ENCODE measurements around the gene GLYAT.

Gene GLYAT

DNA sequence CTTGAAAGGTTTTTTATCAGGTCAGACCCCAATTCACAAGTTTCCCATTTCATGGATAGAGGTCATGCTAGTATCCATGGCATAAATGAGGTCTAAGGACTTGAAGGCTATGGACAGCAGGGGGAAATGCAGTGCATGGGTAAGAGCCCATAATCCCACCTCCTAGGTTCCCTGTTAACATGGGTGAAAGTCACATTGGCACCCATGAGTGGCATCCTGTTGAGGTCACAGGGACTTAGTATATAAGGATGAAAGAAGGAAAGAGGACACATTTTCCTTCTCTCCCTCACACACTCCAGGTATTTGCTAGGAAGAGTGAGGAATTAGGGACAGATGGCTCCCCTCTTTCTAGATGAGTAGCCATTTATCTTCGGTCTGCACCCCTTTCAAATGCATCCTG lies 9.4 kb upstream of the GLYAT start:
- Histone ChIP-seq H3K23ac (ENCODE audit: low read length) (no peak overlapping the region), H2AK5ac (ENCODE audit: low read length) (no peak overlapping the region), H4K8ac (ENCODE audit: low read depth, low read length) (no peak overlapping the region), H4K5ac (ENCODE audit: low read length) (no peak overlapping the region), H3K27ac (ENCODE audit: low read depth, low read length) (no peak overlapping the region), H3K18ac (ENCODE audit: low read length) (no peak overlapping the region), H2BK5ac (ENCODE audit: low read length) (no peak overlapping the region), H3K4me2 (ENCODE audit: low read length) (no peak overlapping the region), H3K36me3 (ENCODE audit: control insufficient read depth, insufficient read depth, low read length) (no peaks in the 10 kb centered on the region), H3K9ac (ENCODE audit: low read length) (no peak overlapping the region), H3K4me3 (ENCODE audit: low read length) (no peak overlapping the region), H3K4me1 (ENCODE audit: control insufficient read depth, low read depth, low read length) (no peaks in the 10 kb centered on the region), H3K79me2 (ENCODE audit: control insufficient read depth, insufficient read depth, low read length) (no peaks in the 10 kb centered on the region), H3K56ac (ENCODE audit: low read length) (no peak overlapping the region), H2BK15ac (replicated peaks; ENCODE audit: low read depth) (no peak overlapping the region), H3K27me3 (ENCODE audit: insufficient read depth, low read length, poor library complexity) (no peaks in the 10 kb centered on the region), H2BK120ac (ENCODE audit: low read depth, low read length) (no peak overlapping the region), H3K4ac (ENCODE audit: low read depth, low read length) (no peak overlapping the region), H3K79me1 (ENCODE audit: low read length) (no peaks in the 10 kb centered on the region)
- no CpG with 5 or more reads among the region's 1 CpG for WGBS (ENCODE audit: extremely low coverage, insufficient coverage, low lambda C conversion rate)
- no peak for DNase-seq

- no peaks in the 10 kb centered on the region for H3K4me1 ChIP-seq (ENCODE audit: control insufficient read depth, low read depth, low read length)
- no peak overlapping the region for H3K23ac ChIP-seq (ENCODE audit: low read length)
- no peak overlapping the region for H2BK120ac ChIP-seq (ENCODE audit: low read depth, low read length)
- H2BK15ac ChIP-seq (replicated peaks; ENCODE audit: low read depth) = no peak overlapping the region
- no peak overlapping the region for H3K9ac ChIP-seq (ENCODE audit: low read length)
- no peaks in the 10 kb centered on the region for H3K27me3 ChIP-seq (ENCODE audit: insufficient read depth, low read length, poor library complexity)
- H3K4me3 ChIP-seq (ENCODE audit: low read length) = no peak overlapping the region
- H2AK5ac ChIP-seq (ENCODE audit: low read length) = no peak overlapping the region
- no peak overlapping the region for H3K4me2 ChIP-seq (ENCODE audit: low read length)
- H3K79me1 ChIP-seq (ENCODE audit: low read length) = no peaks in the 10 kb centered on the region
- no peak overlapping the region for H3K56ac ChIP-seq (ENCODE audit: low read length)
- no CpG with 5 or more reads among the region's 4 CpGs for WGBS (ENCODE audit: extremely low coverage, insufficient coverage, low lambda C conversion rate)
- no peak overlapping the region for H4K8ac ChIP-seq (ENCODE audit: low read depth, low read length)
- no peaks in the 10 kb centered on the region for H3K79me2 ChIP-seq (ENCODE audit: control insufficient read depth, insufficient read depth, low read length)
- no peak overlapping the region for H3K18ac ChIP-seq (ENCODE audit: low read length)
- no peak overlapping the region for H3K4ac ChIP-seq (ENCODE audit: low read depth, low read length)
- H2BK5ac ChIP-seq (ENCODE audit: low read length) = no peak overlapping the region
- H4K5ac ChIP-seq (ENCODE audit: low read length) = no peak overlapping the region
- no peak for DNase-seq
- no peaks in the 10 kb centered on the region for H3K36me3 ChIP-seq (ENCODE audit: control insufficient read depth, insufficient read depth, low read length)
- H3K27ac ChIP-seq (ENCODE audit: low read depth, low read length) = peak overlapping the region; percentile 66
Measured at GRCh38 chr11:58740447-58740846, 8.7 kb upstream of the GLYAT start.

- H3K36me3 ChIP-seq (ENCODE audit: control insufficient read depth, insufficient read depth, low read length) = no peaks in the 10 kb centered on the region
- no peak overlapping the region for H2BK120ac ChIP-seq (ENCODE audit: low read depth, low read length)
- no peak overlapping the region for H3K4ac ChIP-seq (ENCODE audit: low read depth, low read length)
- no peak overlapping the region for H4K8ac ChIP-seq (ENCODE audit: low read depth, low read length)
- H2BK5ac ChIP-seq (ENCODE audit: low read length) = no peak overlapping the region
- no CpG with 5 or more reads among the region's 3 CpGs for WGBS (ENCODE audit: extremely low coverage, insufficient coverage, low lambda C conversion rate)
- H3K79me1 ChIP-seq (ENCODE audit: low read length) = no peaks in the 10 kb centered on the region
- H3K4me3 ChIP-seq (ENCODE audit: low read length) = no peak overlapping the region
- no peak overlapping the region for H3K23ac ChIP-seq (ENCODE audit: low read length)
- H3K18ac ChIP-seq (ENCODE audit: low read length) = no peak overlapping the region
- no peak overlapping the region for H3K4me2 ChIP-seq (ENCODE audit: low read length)
- H3K4me1 ChIP-seq (ENCODE audit: control insufficient read depth, low read depth, low read length) = no peaks in the 10 kb centered on the region
- no peaks in the 10 kb centered on the region for H3K79me2 ChIP-seq (ENCODE audit: control insufficient read depth, insufficient read depth, low read length)
- H2BK15ac ChIP-seq (replicated peaks; ENCODE audit: low read depth) = no peak overlapping the region
- no peak overlapping the region for H3K9ac ChIP-seq (ENCODE audit: low read length)
- peak overlapping the region; percentile 66 for H3K27ac ChIP-seq (ENCODE audit: low read depth, low read length)
- H2AK5ac ChIP-seq (ENCODE audit: low read length) = no peak overlapping the region
- peak; percentile 57 for DNase-seq
- H3K27me3 ChIP-seq (ENCODE audit: insufficient read depth, low read length, poor library complexity) = no peaks in the 10 kb centered on the region
- no peak overlapping the region for H3K56ac ChIP-seq (ENCODE audit: low read length)
- H4K5ac ChIP-seq (ENCODE audit: low read length) = no peak overlapping the region
Measured at GRCh38 chr11:58739725-58740430, 8.1 kb upstream of the GLYAT start.

- Histone ChIP-seq H3K79me2 (ENCODE audit: control insufficient read depth, insufficient read depth, low read length) (no peaks in the 10 kb centered on the region), H3K56ac (ENCODE audit: low read length) (no peak overlapping the region), H2BK120ac (ENCODE audit: low read depth, low read length) (no peak overlapping the region), H2BK15ac (replicated peaks; ENCODE audit: low read depth) (no peak overlapping the region), H3K4me1 (ENCODE audit: control insufficient read depth, low read depth, low read length) (no peaks in the 10 kb centered on the region), H4K5ac (ENCODE audit: low read length) (no peak overlapping the region), H3K9ac (ENCODE audit: low read length) (no peak overlapping the region), H2AK5ac (ENCODE audit: low read length) (no peak overlapping the region), H3K4me2 (ENCODE audit: low read length) (no peak overlapping the region), H3K23ac (ENCODE audit: low read length) (no peak overlapping the region), H3K18ac (ENCODE audit: low read length) (no peak overlapping the region), H2BK5ac (ENCODE audit: low read length) (no peak overlapping the region), H3K27ac (ENCODE audit: low read depth, low read length) (no peak overlapping the region), H3K79me1 (ENCODE audit: low read length) (no peaks in the 10 kb centered on the region), H3K4me3 (ENCODE audit: low read length) (no peak overlapping the region), H4K8ac (ENCODE audit: low read depth, low read length) (no peak overlapping the region), H3K4ac (ENCODE audit: low read depth, low read length) (no peak overlapping the region), H3K36me3 (ENCODE audit: control insufficient read depth, insufficient read depth, low read length) (no peaks in the 10 kb centered on the region), H3K27me3 (ENCODE audit: insufficient read depth, low read length, poor library complexity) (no peaks in the 10 kb centered on the region)
- DNase-seq = no peak
- no CpG with 5 or more reads among the region's 4 CpGs for WGBS (ENCODE audit: extremely low coverage, insufficient coverage, low lambda C conversion rate)
Measured at GRCh38 chr11:58734681-58735490, 3.1 kb upstream of the GLYAT start.

- H3K4me2 ChIP-seq (ENCODE audit: low read length) = no peak overlapping the region
- H2BK5ac ChIP-seq (ENCODE audit: low read length) = no peak overlapping the region
- no peak overlapping the region for H4K8ac ChIP-seq (ENCODE audit: low read depth, low read length)
- no peak overlapping the region for H3K9ac ChIP-seq (ENCODE audit: low read length)
- H3K27ac ChIP-seq (ENCODE audit: low read depth, low read length) = no peak overlapping the region
- no peaks in the 10 kb centered on the region for H3K4me1 ChIP-seq (ENCODE audit: control insufficient read depth, low read depth, low read length)
- no peak overlapping the region for H3K18ac ChIP-seq (ENCODE audit: low read length)
- no peak overlapping the region for H3K23ac ChIP-seq (ENCODE audit: low read length)
- H4K5ac ChIP-seq (ENCODE audit: low read length) = no peak overlapping the region
- no peak for DNase-seq
- no peak overlapping the region for H3K4ac ChIP-seq (ENCODE audit: low read depth, low read length)
- no peak overlapping the region for H2BK15ac ChIP-seq (replicated peaks; ENCODE audit: low read depth)
- H3K27me3 ChIP-seq (ENCODE audit: insufficient read depth, low read length, poor library complexity) = no peaks in the 10 kb centered on the region
- H3K56ac ChIP-seq (ENCODE audit: low read length) = no peak overlapping the region
- H2AK5ac ChIP-seq (ENCODE audit: low read length) = no peak overlapping the region
- H2BK120ac ChIP-seq (ENCODE audit: low read depth, low read length) = no peak overlapping the region
- no peaks in the 10 kb centered on the region for H3K79me2 ChIP-seq (ENCODE audit: control insufficient read depth, insufficient read depth, low read length)
- no peak overlapping the region for H3K4me3 ChIP-seq (ENCODE audit: low read length)
- no peaks in the 10 kb centered on the region for H3K36me3 ChIP-seq (ENCODE audit: control insufficient read depth, insufficient read depth, low read length)
- H3K79me1 ChIP-seq (ENCODE audit: low read length) = no peaks in the 10 kb centered on the region
Measured at GRCh38 chr11:58730507-58731089, 1.1 kb downstream of the GLYAT start.
